ENCODE data around the gene EDARADD.

The EDARADD gene

DNA sequence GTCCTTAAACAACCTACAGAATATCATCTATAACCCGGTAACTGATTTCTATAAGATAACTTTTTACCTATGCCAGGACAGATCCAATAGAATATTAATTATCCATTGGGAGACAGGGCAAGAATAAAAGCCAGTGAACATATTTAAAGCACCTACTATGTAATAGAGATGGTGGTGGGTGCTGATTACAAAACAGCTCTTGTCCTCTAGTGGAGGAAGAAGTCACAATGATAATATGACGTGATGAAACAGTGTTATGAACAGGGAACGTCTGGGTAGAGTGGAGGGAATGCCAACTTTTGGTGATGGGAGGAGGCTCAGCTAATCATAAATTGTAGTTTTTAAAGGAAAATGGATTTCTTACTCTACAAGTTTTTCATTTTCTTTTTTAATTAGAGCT lies 132.0 kb downstream of the EDARADD start:
- Histone ChIP-seq H3K36me3 (ENCODE audit: insufficient read depth, low read length) (no peaks in the 10 kb centered on the region), H3K4me1 (ENCODE audit: insufficient read depth, low read length, severe bottlenecking) (peaks cover 14% of the 10 kb centered on the region), H3K9me3 (ENCODE audit: low read length) (no peaks in the 10 kb centered on the region), H3K4me2 (ENCODE audit: low read length) (no peak overlapping the region), H3K9me2 (ENCODE audit: low read depth, low read length) (no peaks in the 10 kb centered on the region), H2AFZ (ENCODE audit: low read length) (no peak overlapping the region), H3K27me3 (ENCODE audit: insufficient read depth, low read length) (no peaks in the 10 kb centered on the region; the same call in 1 of the 2 replicates), H3K4me3 (ENCODE audit: low read depth, low read length, poor library complexity, severe bottlenecking) (no peak overlapping the region), H3K9ac (ENCODE audit: low read length) (no peak overlapping the region), H3F3A (ENCODE audit: insufficient read depth, low read length) (no peaks in the 10 kb centered on the region), H4K20me1 (ENCODE audit: insufficient read depth, low read length) (no peaks in the 10 kb centered on the region), H3K79me2 (ENCODE audit: insufficient read depth, low read length) (no peaks in the 10 kb centered on the region), H3K27ac (ENCODE audit: low read depth, low read length, poor library complexity, severe bottlenecking) (no peak overlapping the region)
- TF ChIP-seq, protein P1, sequence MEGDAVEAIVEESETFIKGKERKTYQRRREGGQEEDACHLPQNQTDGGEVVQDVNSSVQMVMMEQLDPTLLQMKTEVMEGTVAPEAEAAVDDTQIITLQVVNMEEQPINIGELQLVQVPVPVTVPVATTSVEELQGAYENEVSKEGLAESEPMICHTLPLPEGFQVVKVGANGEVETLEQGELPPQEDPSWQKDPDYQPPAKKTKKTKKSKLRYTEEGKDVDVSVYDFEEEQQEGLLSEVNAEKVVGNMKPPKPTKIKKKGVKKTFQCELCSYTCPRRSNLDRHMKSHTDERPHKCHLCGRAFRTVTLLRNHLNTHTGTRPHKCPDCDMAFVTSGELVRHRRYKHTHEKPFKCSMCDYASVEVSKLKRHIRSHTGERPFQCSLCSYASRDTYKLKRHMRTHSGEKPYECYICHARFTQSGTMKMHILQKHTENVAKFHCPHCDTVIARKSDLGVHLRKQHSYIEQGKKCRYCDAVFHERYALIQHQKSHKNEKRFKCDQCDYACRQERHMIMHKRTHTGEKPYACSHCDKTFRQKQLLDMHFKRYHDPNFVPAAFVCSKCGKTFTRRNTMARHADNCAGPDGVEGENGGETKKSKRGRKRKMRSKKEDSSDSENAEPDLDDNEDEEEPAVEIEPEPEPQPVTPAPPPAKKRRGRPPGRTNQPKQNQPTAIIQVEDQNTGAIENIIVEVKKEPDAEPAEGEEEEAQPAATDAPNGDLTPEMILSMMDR (IDR thresholded peaks at IDR 0.05; ENCODE audit: low read length) = no peak
- TF ChIP-seq EZH2 (IDR thresholded peaks at IDR 0.05; ENCODE audit: borderline replicate concordance, low read length) = no peak

DNA sequence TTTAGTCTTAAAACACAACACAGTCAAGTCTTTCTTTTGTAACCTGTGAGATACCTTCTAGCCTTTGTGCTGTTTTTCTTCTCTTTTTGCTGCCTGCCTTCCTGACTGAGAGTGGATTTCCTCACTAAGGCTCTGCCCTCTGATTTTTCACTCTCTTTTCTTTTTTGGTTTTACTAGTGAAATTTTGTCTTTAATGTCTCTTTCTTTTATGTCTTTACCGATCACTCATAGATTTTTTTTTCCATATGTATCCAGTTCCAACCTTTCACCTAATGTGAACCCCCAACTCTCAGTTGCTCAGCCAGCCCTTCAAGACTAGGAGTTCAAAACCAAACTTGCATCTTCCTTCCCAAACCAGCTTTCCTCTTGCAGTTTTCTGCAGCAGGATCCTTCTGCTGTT lies 136.2 kb downstream of the EDARADD start:
- no peaks in the 10 kb centered on the region for H3F3A ChIP-seq (ENCODE audit: insufficient read depth, low read length)
- no peaks in the 10 kb centered on the region for H3K79me2 ChIP-seq (ENCODE audit: insufficient read depth, low read length)
- H3K36me3 ChIP-seq (ENCODE audit: insufficient read depth, low read length) = no peaks in the 10 kb centered on the region
- H3K9me3 ChIP-seq (ENCODE audit: low read length) = no peaks in the 10 kb centered on the region
- no peaks in the 10 kb centered on the region for H4K20me1 ChIP-seq (ENCODE audit: insufficient read depth, low read length)
- H3K4me1 ChIP-seq (ENCODE audit: insufficient read depth, low read length, severe bottlenecking) = no peaks in the 10 kb centered on the region
- H3K9ac ChIP-seq (ENCODE audit: low read length) = no peak overlapping the region
- no peak overlapping the region for H3K27ac ChIP-seq (ENCODE audit: low read depth, low read length, poor library complexity, severe bottlenecking)
- H2AFZ ChIP-seq (ENCODE audit: low read length) = no peak overlapping the region
- TF ChIP-seq, protein P1 (IDR thresholded peaks at IDR 0.05; ENCODE audit: low read length) = no peak
- no peak for TF ChIP-seq EZH2 (IDR thresholded peaks at IDR 0.05; ENCODE audit: borderline replicate concordance, low read length)
- H3K4me3 ChIP-seq (ENCODE audit: low read depth, low read length, poor library complexity, severe bottlenecking) = no peak overlapping the region
- no peaks in the 10 kb centered on the region for H3K27me3 ChIP-seq (ENCODE audit: insufficient read depth, low read length)
- no peaks in the 10 kb centered on the region for H3K9me2 ChIP-seq (ENCODE audit: low read depth, low read length)
- H3K4me2 ChIP-seq (ENCODE audit: low read length) = no peak overlapping the region

DNA sequence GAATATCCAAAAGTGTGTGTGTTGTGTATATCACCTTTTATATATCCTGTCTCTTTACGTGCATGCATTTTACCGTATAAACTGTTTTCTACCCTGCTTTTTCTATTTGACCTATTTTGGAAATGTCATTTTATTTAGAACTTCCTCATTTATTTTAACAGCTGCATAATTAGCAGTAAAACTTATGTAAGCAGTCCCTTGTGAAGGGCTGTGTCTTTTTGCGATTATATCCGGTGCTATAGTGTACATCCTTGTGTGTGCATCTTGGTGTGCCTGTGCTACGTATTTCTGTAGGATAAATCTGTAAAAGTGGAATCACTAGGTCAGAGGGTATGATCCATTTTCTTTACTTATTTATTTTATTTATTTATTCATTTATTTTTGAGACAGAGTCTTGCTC lies 136.9 kb downstream of the EDARADD start:
- Histone ChIP-seq H3K79me2 (ENCODE audit: insufficient read depth, low read length) (no peaks in the 10 kb centered on the region), H3K27me3 (ENCODE audit: insufficient read depth, low read length) (no peaks in the 10 kb centered on the region), H3K9ac (ENCODE audit: low read length) (no peak overlapping the region), H3K4me1 (ENCODE audit: insufficient read depth, low read length, severe bottlenecking) (no peaks in the 10 kb centered on the region), H3K9me2 (ENCODE audit: low read depth, low read length) (no peaks in the 10 kb centered on the region), H3K9me3 (ENCODE audit: low read length) (no peaks in the 10 kb centered on the region), H3F3A (ENCODE audit: insufficient read depth, low read length) (no peaks in the 10 kb centered on the region), H3K4me2 (ENCODE audit: low read length) (no peak overlapping the region), H3K27ac (ENCODE audit: low read depth, low read length, poor library complexity, severe bottlenecking) (no peak overlapping the region), H3K36me3 (ENCODE audit: insufficient read depth, low read length) (no peaks in the 10 kb centered on the region), H3K4me3 (ENCODE audit: low read depth, low read length, poor library complexity, severe bottlenecking) (no peak overlapping the region), H4K20me1 (ENCODE audit: insufficient read depth, low read length) (no peaks in the 10 kb centered on the region), H2AFZ (ENCODE audit: low read length) (no peak overlapping the region)
- TF ChIP-seq, protein P1 (IDR thresholded peaks at IDR 0.05; ENCODE audit: low read length) = no peak
- no peak for TF ChIP-seq EZH2 (IDR thresholded peaks at IDR 0.05; ENCODE audit: borderline replicate concordance, low read length)

Measured in OCI-LY1 (cell line).